HG03066 (cell line): Measurements from ENCODE around the gene TMEM250.

ENCODE experiments used
- ATAC-seq: cut with Tn5 transposase; IDR thresholded peaks from one replicate; pipeline ENCODE4 v1.9.1; 2021; ENCODE audit warnings: low read depth; ENCODE audit not compliant: unreplicated experiment

Gene TMEM250

DNA sequence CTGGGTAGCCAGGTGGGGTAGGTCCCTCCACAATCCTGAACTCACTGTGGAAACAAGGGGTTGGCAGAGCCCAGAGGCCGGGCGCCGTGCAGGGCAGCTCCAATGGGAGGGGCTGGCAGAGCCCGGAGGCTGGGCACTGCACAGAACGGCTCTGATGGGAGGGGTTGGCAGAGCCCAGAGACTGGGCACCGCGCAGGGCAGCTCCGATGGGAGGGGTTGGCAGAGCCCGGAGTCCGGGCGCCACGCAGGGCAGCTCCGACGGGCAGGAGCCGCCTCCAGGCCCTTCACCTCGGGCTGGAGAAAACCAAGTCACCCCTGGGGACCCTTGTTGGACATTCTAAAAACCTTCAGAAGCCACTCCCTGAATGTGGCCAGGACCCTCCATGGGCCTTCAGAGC lies 32.9 kb downstream of the TMEM250 start:
- ATAC-seq = no peak

DNA sequence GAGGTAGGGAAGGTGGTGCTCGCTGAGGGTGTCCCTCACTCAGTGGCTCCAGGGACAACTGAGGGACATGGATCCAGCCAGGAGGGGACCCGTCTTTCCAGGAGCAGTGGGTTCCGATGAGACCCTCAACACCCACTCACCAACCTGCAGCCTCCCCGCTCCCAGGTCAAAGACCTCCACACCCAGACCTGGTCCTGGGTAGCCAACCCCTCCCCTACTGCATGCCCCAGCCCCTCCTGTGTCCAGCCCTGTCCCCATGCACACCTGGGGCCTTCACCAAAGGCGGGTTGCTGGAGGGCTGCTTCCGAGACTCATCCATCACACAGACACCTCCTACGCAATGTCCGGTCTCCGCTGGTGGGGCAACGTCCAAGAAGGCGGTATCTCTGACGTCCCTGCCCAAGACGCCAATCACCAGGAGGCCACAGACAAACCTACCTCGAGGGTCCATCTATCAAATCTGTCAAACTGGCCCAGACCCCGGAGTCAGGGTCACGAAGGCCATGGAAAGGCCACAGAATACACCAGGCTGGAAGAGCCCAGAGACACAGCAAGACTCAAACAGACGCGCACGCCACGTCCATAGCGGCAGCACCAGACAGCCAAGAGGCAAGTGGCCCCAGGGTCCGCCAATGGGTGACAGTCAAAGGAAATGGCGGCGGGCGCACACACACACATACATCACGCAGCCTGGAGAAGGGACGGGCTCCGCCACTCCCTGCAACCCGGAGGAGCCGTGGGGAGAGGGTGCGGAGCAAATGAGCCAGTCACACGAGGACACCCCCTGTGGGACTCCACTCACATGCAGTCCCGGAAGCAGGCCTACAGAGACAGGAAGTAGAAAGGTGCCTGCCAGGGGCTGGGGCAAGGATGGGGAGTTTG lies 34.4 kb downstream of the TMEM250 start:
- ATAC-seq = no peak

GRCh38 chr9:136083558-136084062 lies 35.1 kb downstream of the TMEM250 start:
- no peak for ATAC-seq

GRCh38 chr9:136082496-136083361 lies 35.9 kb downstream of the TMEM250 start:
- ATAC-seq = no peak

GRCh38 chr9:136081826-136082495 lies 36.7 kb downstream of the TMEM250 start:
- ATAC-seq = no peak

DNA sequence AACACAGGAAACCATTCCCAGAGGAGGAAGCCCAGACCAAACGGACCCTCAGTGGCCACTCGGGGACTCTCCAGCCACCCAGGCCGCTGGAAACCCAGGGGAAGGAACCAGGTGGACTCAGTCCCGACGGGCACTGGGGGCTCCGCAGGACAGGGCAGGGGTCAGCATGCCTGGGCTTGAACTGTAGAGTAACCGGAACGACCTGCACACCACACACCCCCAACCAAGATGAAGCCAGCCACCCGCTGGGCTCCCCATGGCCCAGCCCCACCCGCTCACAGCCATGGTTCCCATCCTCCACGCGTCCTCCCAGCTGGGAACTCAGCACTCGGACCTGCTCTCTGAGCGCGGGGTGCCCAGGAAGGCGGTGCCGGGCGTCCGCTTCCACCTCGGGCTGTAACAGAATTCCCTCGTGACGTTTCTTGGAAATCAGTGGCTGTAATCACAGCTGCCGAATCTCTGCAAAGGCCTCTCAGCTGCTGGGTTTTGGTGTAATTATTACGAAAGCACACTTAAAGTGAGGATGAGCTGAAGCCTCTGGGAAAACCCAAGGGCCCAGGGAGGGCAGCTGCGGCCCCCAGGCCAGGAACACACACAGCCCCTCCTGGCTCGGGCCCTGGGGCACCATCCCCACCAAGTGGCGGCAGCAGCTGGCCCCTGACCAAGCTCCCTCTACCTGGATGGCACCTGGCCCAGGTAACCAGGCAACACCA lies 37.4 kb downstream of the TMEM250 start:
- no peak for ATAC-seq

DNA sequence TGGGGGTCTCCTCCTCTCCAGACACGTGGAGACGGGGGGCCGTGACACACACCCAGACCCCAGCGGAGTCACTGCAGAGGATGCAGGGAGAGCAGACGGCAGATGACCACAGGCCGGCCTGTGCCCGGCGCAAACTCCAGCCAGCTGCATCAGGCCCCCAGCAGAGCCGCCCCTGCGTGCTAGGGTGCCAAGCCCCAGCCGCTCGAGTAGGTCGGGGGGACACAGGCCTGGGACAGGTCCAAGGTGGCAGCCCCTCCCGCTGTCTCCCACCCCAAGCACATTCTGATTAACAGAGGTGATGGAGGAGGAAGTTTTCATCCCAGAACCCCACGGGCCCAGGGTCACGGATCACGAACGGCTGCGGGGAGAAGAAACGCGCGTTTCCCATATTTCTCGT lies 38.0 kb downstream of the TMEM250 start:
- no peak for ATAC-seq

DNA sequence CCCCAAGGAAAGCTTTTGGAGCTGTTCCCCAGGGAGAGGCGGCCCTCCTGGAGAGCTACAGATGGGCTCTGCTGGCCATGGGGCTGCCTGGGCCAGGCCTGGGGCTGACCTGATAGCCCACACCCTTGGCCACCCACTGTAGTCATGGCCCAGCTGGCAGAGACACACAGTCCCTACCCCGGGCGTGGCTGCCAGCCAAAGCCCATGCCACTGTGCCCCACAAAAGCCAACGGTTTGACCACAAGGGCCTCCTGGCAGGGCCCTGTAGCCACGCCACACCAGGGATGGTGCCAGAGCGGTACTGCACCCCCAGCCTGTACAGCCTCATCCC lies 38.8 kb downstream of the TMEM250 start:
- ATAC-seq = no peak

DNA sequence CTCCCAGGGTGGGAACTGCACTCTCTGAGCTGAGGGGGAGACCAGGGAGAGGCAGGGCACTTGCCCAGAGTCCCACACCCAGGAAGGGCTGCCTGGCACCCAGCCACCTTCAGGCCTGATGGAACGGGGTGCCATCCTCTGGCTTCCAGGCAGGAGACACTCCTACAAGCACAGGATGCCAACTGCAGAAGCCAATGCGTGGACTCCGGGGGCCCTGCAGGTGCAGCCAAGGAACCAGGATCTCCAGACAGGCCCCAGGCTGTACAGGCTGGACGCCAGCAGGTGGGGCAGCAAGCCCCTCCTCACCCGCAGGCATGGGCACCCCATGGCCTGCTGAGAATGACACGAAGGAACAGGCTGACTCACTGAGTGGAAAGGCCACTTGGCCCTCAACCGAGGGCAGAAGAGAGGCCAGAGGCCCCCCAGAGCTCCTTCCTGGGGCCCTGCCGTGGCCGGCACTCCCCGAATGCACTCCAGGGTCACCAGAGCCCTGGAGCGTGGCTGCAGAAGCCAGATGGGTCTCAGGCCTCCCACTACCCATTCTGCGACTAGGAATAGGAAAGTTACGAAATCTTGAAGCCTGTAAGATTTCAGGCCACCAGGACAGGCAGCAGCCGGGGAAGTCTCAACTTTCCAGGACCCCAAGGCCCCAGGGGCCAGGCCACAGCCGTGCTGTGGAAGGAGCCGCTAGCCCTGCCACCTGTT lies 39.3 kb downstream of the TMEM250 start:
- ATAC-seq = no peak

- no peak for ATAC-seq
Measured at GRCh38 chr9:136078498-136079011, 40.1 kb downstream of the TMEM250 start.

- no peak for ATAC-seq
Measured at GRCh38 chr9:136078024-136078423, 40.7 kb downstream of the TMEM250 start.

DNA sequence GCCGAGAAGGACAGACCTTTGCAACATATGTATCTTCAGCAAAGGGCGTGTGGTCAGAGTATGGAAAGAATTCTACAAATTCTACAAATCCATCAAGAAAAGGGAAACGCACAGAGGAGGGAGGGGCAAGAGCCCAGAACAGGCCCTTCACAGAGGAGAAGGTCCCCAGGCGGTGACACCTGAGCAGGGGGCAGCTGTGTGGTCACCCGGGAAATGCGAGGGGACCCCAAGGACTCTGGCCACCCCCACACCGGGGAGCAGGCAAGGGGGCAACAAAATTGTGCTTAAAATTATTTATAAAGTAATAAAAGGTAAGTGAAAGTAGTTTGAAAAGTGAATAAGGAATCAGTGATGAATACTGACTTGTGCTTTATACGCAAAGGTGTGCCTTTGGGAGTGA lies 41.2 kb downstream of the TMEM250 start:
- ATAC-seq = no peak

DNA sequence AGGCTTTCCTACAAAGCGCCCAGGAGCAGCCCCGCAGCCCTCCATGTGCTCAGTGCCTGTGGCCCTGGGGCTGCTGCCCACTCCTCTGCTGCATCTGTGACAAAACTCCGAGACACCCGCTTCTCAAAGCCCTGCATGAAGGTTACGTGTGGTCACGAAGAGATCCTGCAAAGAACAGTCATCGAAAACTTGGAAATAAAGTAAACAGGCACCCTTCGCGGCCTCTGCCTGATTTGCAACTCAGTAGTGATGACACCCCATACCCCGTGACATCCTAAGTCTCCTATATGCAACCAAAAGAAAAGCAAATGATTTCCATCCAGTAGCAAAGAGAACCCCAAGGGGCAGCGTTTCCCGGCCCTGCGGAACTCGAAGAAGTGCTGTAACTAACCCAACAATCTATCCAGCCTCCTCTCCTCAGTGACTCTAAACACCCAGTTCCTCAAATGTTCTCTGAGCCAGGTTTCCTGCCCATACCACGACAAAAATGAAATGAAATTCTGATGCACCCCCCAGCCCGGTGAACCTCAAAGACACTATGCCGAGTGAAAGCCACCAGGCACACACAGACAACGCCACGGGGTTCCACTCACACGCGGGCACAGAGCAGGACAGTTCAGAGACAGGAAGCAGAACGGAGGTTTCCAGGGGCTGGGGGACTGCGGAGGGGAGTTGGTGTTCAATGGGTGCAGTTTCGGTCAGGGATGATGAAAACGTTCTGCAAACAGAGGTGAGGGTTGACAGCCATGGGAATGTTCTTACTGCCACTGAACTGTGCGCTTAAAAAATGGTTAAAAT lies 42.6 kb downstream of the TMEM250 start:
- no peak for ATAC-seq

GRCh38 chr9:136075134-136075841 lies 43.4 kb downstream of the TMEM250 start:
- no peak for ATAC-seq

- ATAC-seq = no peak
Measured at GRCh38 chr9:136074706-136075105, 44.0 kb downstream of the TMEM250 start.
